Uterus (tissue), 2 donors: Measurements from ENCODE around the gene CA12.

Experiments
- CTCF ChIP-seq, 4 experiments: fragments of 200-600 bp in 2 of 4; fragments of 450-650 bp in 2 of 4; sonication (generic) in 2 of 4; IDR thresholded peaks; one replicate each; pipeline ENCODE4 v1.5.1; 2016 to 2019; ENCODE audit warnings: antibody characterized with exemption in 4 of 4, mild to moderate bottlenecking in 2 of 4, moderate library complexity in 1 of 4
- POLR2A ChIP-seq, 2 donors: fragments of 450-650 bp; IDR thresholded peaks; one replicate each; pipeline ENCODE4 v1.6.1; 2016; ENCODE audit warnings: antibody characterized with exemption in 2 of 2, mild to moderate bottlenecking in 1 of 2, moderate library complexity in 1 of 2

GRCh38 chr15:63310646-63311045 is 71.0 kb downstream of the CA12 start:
- TF ChIP-seq CTCF (IDR thresholded peaks at IDR 0.05) (no peak), POLR2A (IDR thresholded peaks at IDR 0.05) (no peak)
